Anterior cingulate cortex (tissue), 58 donors: ENCODE data around the gene TMEM8B.
A peak's percentile ranks its signal among the peaks of the same experiment; 100 is the strongest.
"Not testable (repeated sequence)": the region's sequence is repeated elsewhere in the genome, so short reads cannot be mapped to it uniquely, and the experiment has no call there.

Experiments
- DNase-seq, 58 donors: peaks; one replicate each; lab custom pipeline; 2025; lab: John Stamatoyannopoulos, UW

TMEM8B gene

DNA sequence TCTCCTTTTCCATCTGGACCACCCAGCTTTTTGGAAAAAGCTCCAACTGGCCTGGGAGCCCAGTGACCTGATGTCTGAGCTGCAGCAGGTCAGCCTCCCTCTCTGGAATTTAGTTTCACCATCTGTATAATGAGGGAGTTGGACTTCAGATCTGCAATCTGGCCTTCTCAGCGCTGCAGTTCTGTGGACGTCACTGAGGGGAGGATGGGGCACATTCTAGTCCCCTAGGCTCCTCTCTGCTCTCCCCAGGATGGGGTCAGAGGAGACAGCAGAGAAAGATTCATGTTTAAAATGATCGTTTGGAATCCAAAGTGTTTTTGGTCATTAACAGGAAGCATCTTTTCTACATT lies 30.9 kb downstream of the TMEM8B start:
- no peak for DNase-seq

DNA sequence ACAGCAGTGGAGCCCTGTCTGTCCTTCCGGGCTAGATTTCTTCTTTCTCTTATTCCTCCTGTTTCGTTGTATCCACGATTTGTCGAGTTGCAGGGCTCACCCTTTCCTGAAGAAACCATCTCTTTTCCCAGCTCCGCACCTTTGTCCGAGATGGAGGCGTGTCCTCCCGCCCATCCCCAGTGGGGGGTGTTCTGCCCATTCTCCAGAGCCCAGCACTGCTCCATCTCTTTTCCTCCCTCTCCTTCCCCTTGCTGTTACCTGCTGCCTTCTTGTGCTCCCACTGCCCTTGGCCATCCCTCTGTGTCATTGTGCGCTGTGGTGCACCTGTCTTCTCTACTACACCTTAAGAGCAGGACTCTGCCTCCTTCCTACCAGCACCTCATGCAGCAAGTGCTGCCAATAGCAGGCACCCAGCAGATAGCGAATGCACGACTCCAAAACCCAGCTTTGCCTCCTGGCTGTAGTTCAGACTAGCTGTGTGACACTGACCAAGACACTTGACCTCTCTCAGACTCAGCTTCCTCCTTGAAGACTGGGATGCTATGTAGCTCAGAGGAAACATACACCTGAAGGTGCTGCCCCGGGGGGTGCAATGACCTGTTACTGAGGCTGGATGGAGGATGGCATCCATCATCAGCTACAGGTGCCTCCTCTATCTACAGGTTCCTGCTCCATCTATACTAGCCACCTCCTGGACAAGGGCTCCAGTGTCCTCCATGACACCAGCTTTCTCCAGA lies 32.3 kb downstream of the TMEM8B start:
- no peak for DNase-seq

DNA sequence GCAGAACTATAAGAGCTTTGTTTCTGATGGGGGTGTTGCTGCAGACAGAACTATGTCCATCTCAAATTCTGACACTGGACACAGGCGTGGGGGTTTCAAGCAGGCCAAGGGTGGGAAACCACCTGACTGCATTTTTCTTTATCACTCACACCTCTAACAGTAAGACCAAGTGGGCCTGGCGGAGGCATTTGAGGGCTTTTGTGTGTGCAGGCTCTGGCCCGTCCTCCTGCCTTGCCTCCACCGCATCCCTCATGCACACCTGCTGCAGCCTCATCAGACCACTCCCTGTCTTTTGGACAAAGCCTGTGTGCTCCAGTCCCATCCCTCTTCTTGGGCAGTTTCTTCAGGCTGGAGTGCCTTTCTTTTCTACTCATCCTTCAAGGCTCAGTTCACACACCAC lies 33.3 kb downstream of the TMEM8B start:
- no peak for DNase-seq

DNA sequence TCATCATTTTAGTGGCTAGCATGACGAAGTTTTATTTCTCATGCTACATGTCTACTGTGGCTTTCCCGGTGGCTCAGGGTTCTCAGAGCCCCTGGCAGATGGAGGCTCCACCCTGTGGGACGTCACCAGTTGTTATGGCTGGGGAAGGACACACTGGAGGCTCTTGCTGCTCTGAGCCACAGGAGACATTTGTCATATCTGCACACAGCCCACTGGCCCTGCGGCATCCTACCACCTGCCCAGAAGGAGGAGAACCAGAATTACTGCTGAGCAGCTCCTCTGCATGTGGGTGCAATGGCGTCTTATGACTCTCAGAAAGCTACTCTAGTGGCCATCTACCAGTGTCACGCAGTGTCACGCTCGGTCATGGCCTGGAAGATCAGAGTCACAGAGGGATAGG lies 34.6 kb downstream of the TMEM8B start:
- DNase-seq: no peak

DNA sequence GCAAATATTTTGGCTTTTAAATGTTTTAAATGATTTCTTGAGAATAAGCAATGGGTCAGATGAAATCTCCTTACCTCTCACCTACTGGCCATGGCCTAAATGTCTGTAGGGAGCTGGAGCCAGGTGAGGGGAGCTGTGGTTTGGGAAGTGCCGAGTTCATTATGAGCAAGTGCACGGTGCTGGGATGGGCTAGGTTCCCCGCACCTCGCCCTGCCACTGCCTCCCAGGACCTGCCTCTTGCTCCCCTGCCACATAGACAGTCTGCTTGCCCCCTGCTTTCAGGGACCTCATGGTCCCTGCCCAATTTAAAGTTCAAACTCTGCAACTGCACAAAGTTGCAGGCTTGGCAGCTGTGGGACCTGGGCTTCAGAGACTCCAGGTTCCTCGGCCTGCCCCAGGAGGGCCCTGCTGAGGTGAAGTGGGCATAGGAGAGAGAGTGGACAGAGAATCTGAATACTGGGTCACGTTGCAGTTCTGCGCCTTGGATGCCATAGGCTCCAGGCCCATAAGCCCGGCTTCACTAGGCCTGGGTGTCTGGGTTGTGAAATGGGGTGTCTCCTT lies 35.7 kb downstream of the TMEM8B start:
- DNase-seq: no peak

DNA sequence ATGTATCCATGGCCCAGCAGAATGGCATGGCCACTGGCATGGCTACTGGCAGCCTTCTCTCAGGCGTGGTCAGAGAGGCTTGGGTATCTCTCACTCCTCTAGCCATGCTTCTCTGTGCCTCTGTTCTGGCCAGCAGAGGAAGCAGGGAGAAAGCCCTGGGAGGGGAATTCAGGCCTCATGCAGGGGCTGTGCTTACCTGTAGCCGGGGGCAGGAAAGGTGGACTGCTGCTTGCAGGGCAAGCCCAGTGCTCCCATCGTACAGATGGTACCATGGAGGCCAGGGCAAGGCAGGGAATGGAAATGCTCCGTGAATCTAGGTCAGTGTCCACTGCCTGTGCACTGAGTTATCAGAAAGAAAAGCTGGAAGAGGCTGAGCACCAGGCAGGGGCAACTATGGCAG lies 38.5 kb downstream of the TMEM8B start:
- no peak for DNase-seq

DNA sequence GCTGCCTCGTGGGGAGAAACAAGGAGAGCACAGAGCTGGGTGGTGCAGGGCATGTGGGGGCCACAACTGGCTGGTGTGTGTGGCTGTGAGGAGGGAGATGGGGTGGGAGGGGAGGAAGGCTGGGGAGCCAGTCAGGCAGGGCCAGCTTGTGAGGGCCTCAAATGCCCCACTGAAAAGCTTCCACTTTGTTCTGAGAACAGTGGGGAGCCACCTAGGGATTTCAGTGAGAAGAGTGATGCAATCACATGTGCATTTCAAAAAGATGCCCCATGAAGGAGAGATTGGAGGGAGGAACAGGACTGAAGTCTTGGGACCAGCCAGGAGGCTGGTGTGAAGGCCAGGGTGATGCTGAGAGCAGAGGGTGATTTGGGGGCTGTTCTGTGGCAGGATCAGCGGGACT lies 39.9 kb downstream of the TMEM8B start:
- no peak for DNase-seq

DNA sequence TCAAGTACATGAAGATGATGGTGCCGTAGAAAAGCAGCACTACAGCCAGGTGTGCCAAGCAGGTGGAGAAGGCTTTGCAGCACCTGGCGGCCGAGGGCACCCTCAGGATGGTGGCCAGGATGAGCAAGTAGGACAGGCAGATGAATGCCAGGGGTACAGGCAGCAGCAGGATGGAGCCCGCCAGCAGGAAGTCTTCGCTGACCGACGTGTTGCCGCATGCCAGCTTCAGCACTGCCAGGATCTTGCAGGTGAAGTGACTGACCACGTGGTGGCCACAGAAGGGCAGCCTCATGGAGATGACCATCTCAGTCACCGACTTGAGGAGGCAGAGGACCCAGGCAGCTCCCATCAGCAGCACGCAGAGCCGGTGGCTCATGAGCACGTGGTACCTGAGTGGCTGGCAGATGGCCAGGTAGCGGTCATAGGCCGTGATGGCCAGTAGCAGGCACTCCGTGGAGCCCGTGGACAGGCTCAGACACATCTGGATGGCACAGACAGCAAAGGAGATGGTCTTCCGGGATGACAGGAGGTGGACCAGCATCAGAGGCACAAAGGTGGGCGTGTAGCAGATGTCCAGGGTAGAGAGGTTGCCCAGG lies 40.7 kb downstream of the TMEM8B start:
- DNase-seq: no peak

DNA sequence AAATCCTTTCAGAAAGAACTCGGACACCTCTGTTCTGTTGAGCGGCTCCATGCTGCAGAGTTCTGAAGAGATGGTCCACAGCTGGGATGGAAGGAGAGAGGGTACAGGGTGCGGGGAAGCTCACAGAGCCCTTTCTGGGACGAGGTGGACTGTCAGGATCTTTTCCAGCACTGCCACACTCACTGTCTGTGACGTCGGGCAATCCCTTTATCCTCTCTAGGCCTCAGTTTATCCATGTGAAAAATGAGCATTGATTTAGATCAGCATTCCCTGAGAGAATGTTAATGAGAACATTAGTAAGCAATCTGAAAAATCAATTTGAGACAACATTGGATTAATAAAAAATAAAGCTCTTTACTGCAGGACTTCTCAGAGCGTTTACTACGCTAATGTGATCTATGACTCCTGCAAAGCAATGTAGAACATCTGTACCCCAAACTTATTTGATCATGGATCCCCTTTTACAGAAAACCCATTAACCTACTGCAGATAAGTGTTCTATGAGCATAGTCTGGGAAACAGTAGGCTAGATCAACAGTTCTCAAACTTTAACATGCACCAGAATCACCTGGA lies 41.4 kb downstream of the TMEM8B start, which contains the start of gene OR13J1:
TSS of gene OR13J1 (minus strand) at position 51 of the 573 bp plus-strand sequence. CDS start at position 51, 0 bp downstream.
- DNase-seq: no peak

DNA sequence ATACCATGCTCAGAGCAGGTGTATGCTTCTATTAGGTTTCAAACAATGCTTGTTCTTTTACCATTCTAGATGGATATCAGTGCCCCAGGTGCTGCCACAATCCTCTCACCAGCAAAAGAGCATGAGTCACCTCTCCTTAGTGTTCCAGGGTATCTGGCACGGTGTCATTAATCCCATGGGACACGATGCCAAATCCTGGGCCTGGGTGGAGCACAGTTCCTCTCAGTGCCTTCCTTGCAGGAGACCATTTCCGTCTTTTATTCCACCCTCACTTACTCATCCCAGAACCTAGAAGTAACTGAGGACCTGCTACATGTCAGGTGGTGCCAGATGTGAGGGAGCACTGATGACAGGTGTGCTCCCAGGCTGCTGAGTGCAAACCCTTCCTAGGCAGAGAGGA lies 42.5 kb downstream of the TMEM8B start:
- no peak for DNase-seq

DNA sequence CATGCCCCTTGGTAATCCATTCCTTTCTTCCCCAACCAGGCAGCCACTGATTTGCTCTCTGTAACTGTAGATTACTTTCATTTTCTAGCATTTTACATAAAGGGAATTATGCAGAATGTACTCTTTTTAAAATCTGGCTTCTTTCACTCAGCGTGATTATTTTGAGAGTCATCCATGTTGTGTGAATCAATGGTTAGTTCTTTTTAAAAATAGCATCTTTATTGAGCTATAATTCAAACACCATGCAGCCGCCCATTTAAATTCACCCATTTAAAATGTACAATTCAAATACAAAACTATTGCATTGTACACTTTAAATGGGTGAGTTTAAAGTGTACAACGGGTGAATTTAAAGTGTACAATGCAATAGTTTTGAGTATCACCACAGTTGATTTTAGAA lies 43.5 kb downstream of the TMEM8B start:
- no peak for DNase-seq

DNA sequence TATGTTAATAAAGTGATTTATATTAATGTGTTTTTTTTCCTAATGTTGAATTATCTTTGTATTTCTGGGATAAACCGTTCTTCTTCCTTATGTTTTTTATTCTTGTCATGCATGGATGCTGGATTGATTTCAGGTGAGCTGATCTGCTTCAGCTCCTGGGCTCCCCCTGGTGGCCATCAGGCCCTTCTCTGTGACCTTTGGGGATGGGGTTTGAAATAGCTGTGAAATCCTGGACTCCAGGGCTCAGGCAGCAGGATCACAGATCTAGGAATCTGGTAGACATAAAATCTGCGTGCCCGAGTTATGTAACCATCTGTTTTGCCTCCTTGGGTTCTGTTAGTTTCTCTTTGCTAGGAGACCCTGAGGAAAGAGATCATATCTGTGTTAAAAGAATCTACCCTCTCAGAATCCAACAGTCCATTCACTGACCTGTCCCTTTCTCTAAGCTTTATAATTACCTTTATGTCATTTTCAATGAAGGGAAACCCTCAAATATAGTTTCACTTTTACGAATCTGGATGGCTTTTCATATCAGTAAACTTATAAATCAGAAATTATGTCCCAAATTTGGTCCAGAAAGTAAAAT lies 53.3 kb downstream of the TMEM8B start:
- peak in 55 of 58 donors; percentile 10 to 87 (median 53) for DNase-seq

DNA sequence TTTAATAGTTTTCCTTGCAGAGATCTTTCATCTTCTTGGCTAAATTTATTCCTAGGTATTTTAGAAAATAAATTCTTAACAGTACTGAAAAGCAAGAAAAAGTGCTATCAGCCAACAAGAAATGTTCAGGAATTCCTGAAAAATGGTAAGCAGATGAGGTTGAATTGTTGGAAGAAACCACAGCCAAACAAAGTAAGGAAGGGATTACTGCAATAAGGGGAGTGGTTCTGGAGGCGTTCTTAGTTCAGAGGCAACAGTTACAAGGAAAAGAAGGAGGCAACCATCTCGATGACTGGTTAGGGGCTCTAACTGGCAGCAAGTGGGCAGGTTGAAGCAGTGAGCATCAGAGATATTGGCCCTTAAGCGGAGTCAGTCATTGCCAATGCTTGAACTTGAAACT lies 54.0 kb downstream of the TMEM8B start:
- DNase-seq: no peak

DNA sequence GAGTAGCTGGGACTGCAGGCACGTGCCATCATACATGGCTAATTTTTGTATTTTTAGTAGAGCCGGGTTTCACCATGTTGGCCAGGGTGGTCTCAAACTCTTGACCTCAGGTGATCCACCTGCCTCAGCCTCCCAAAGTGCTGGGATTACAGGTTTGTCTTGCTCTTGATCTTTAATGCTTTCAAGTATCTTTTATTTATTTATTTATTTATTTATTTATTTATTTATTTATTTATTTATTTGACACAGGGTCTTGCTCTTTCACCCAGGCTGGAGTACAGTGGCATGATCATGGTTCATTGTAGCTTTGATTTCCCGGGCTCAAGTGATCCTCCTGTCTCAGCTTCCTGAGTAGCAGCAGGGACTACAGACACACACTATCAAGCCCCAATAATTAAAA lies 55.9 kb downstream of the TMEM8B start:
- not testable (repeated sequence) for DNase-seq

DNA sequence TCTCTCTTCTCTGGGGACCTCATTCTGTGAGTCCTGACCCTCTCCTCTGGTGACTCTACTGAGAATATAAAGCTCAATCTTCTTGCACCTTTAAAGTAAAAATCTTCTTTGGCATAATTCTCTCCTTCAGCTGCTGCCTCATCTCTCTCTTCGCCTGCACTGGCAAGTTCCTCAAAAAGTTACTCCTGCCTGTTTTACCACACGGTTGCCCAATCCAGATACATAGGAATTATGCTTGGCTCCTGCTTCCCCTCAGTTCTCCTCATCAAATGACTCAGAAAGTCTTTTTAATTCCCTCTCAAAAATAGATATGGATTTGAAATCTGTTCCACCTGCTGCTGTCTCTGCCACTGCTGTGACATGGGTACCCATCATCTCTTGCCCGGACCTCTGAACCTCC lies 62.6 kb downstream of the TMEM8B start:
- peak in 1 of 58 donors; percentile 33 for DNase-seq

DNA sequence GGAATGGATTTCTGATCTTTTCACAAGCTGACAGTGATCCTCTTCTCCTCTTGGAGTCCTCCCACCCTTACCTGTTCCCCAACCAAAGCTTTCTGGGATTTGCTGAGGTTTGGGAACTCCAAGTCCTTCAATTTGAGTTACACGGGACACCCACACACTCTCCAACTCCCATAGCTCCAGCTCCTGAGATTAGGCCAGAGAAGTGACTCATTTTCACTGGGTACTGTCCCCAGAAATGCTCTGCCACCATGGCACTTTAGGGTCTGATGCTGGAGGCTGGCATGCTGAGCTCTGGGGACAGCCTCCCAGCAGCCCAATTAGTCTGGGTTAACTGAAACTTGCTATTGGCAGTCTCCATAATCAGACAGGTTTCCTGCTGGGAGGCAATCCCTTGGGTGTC lies 63.0 kb downstream of the TMEM8B start:
- no peak for DNase-seq

DNA sequence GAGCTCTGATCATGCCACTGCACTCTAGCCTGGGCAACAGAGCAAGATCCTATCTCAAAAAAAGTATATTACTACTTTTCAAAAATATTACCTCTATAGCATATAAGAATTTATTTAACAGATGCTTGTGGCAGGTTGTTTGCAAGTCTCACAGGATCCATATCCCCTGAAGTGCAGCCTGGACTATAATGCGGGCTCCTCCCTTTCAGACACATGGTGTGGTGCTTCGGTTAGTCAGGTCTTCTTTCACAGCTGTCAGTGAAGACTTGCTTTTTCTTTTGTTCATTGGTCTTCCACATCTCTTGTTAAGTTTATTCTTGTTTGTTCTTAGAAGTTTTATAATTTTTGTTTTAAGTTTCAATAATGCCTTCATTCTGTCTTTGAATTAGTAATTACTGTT lies 67.5 kb downstream of the TMEM8B start:
- no peak for DNase-seq

DNA sequence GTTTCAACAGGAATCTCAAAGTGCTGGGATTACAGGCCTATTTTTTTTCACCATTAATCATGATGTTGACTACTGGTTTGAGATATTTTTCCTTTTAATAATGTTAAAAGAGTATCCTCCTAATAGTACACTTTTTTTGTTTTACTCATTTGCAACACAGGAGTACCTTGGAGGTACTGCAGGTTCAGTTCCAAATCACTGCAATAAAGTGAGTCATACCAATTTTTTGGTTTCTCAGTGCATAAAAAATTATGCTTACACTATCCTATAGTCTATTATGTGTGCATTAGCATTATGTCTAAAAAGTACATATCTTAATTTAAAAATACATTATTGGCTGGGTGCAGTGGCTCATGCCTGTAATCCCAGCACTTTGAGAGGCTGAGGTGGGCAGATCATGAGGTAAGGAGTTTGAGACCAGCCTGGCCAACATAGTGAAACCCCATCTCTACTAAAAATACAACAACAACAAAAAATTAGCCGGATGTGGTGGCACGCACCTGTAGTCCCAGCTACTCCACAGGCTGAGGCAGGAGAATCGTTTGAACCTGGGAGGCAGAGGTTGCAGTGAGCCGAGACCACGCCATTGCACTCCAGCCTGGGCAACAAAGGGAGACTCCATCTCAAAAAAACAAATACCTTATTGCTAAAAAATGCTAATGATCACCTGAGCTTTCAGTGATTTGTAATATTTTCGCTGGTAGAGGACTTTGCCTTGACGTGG lies 68.5 kb downstream of the TMEM8B start:
- DNase-seq: not testable (repeated sequence)

DNA sequence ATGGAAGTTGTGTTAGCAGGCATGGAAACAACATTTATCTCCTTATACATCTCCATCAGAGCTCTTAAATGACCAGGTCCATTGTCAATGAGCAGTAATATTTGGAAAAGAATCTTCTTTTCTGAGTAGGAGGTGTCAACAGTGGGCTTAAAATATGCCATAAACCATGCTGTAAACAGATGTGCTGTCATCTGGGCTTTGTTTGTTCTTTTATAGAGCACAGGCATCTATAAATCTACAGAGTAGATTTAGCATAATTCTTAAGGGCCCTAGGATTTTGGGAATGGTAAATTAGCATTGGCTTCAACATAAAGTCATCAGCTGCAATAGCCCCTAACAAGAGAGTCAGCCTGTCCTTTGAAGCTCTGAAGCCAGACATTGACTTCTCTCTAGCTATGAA lies 69.3 kb downstream of the TMEM8B start:
- no peak for DNase-seq

DNA sequence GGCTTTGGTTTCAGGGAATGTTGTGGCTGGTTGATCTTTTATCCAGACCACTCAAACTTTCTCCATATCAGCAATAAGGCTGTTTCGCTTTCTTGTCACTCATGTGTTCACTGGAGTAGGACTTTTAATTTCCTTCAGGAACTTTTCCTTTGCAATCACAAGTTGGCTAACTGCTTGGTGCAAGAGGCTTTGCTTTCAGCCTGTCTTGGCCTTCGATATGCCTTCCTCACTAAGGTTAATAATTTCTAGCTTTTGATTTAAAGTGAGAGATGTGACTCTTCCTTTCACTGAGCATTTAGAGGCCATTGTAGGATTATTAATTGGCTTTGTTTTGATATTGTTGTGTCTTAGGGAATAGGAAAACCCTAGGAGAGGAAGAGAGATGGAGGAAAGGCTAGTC lies 70.0 kb downstream of the TMEM8B start:
- no peak for DNase-seq

DNA sequence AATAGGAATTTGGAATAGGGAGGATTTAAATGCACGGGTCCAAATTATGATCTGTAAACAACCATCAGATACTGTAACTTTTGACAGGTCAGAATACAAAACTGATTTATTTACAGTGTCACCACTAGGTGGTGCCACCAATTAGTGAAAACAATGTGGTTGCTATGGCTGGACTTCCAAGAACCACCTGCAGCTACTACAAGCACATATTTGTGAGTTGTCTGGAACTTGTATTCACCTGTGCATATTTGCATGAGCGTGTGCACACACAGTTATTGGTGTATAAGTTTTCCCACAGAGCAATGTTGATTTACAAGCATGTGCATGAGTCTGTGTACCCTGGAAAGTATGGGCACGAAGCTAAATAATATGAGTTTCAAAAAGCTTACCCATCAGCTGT lies 74.0 kb downstream of the TMEM8B start:
- DNase-seq: peak in 1 of 58 donors; percentile 23
